ENCODE measurements around the gene NOS1AP. TPM values are rescaled to one million over a fixed set of nuclear protein-coding genes. Genes with fewer than 3 reads are reported as not detected.

The NOS1AP gene
- total RNA-seq, 1 experiment from 2014 or later: 14.7 TPM

GRCh38 chr1:162374406-162374805 is 304.9 kb downstream of the NOS1AP start (continued):
- TF ChIP-seq ARID4B (CRISPR knock-in tag; IDR thresholded peaks at IDR 0.05; ENCODE audit: borderline replicate concordance) (no peak), ATF1 (CRISPR knock-in tag; IDR thresholded peaks at IDR 0.05) (no peak)

GRCh38 chr1:162375463-162375862 is 306.0 kb downstream of the NOS1AP start:
- no peak overlapping the region for H3K27ac Mint-ChIP-seq
- DNase-seq (ENCODE audit: low spot score) (no peak), ATAC-seq (no peak)
- TF ChIP-seq ATF1 (CRISPR knock-in tag; IDR thresholded peaks at IDR 0.05) (no peak), E2F4 (CRISPR knock-in tag; IDR thresholded peaks at IDR 0.05; ENCODE audit: borderline replicate concordance, low read depth) (no peak), SMAD3 (CRISPR knock-in tag; IDR thresholded peaks at IDR 0.05; ENCODE audit: borderline replicate concordance) (no peak), TEAD4 (CRISPR knock-in tag; IDR thresholded peaks at IDR 0.05) (no peak), TCF7 (CRISPR knock-in tag; IDR thresholded peaks at IDR 0.05; ENCODE audit: low read depth) (no peak), FOXK1 (CRISPR knock-in tag; IDR thresholded peaks at IDR 0.05) (no peak), USF2 (CRISPR knock-in tag; IDR thresholded peaks at IDR 0.05) (no peak), FOXJ3 (CRISPR knock-in tag; IDR thresholded peaks at IDR 0.05; ENCODE audit: borderline replicate concordance) (no peak)
- no peaks in the 10 kb centered on the region for H3K36me3 Mint-ChIP-seq
- H3K27me3 Mint-ChIP-seq (ENCODE audit: low read depth): no peaks in the 10 kb centered on the region
- no peaks in the 10 kb centered on the region for H3K4me1 Mint-ChIP-seq
- H3K9me3 Mint-ChIP-seq: no peaks in the 10 kb centered on the region
- no peak overlapping the region for H3K4me3 Mint-ChIP-seq
- POLR2A ChIA-PET: no interaction called here
- CTCF ChIA-PET: interaction anchor here (0.6 kb wide), 1 partner anchor 320 kb away, joined by 3 read pairs; no protein-coding TSS in a partner anchor

GRCh38 chr1:162376691-162377090 is 307.2 kb downstream of the NOS1AP start, which contains the start of gene SPATA46:
Gene SPATA46 (minus strand): TSS chr1:162376854. CDS start chr1:162376790, 64 bp downstream.
- no peaks in the 10 kb centered on the region for H3K9me3 Mint-ChIP-seq

More at GRCh38 chr1:162376691-162377090, 307.2 kb downstream of the NOS1AP start, which contains the start of gene SPATA46:
- POLR2A ChIA-PET: no interaction called here
- ATAC-seq (no peak), DNase-seq (ENCODE audit: low spot score) (no peak)
- Mint-ChIP-seq H3K36me3 (no peaks in the 10 kb centered on the region), H3K4me1 (no peaks in the 10 kb centered on the region), H3K27me3 (ENCODE audit: low read depth) (no peaks in the 10 kb centered on the region), H3K27ac (no peak within 1 kb of the TSS), H3K4me3 (no peak within 1 kb of the TSS)
- TF ChIP-seq ZBTB21 (CRISPR knock-in tag; IDR thresholded peaks at IDR 0.05; ENCODE audit: borderline replicate concordance) (no peak), NFYB (CRISPR knock-in tag; conservative IDR thresholded peaks at IDR 0.05; ENCODE audit: low read depth) (no peak), PRRX2 (CRISPR knock-in tag; IDR thresholded peaks at IDR 0.05) (no peak), MAX (CRISPR knock-in tag; IDR thresholded peaks at IDR 0.05) (no peak), NR3C1 (CRISPR knock-in tag; conservative IDR thresholded peaks at IDR 0.05; ENCODE audit: low read depth) (no peak), ZNF121 (CRISPR knock-in tag; IDR thresholded peaks at IDR 0.05) (no peak), EMX1 (CRISPR knock-in tag; IDR thresholded peaks at IDR 0.05) (no peak), HMGA2 (CRISPR knock-in tag; IDR thresholded peaks at IDR 0.05) (no peak), CREB1 (CRISPR knock-in tag; IDR thresholded peaks at IDR 0.05) (no peak), SMAD3 (CRISPR knock-in tag; IDR thresholded peaks at IDR 0.05; ENCODE audit: borderline replicate concordance) (no peak), AFF4 (CRISPR knock-in tag; IDR thresholded peaks at IDR 0.05; ENCODE audit: borderline replicate concordance) (no peak)
- CTCF ChIA-PET: interaction anchor here (0.8 kb wide), 1 partner anchor 19 kb away, joined by 3 read pairs; no protein-coding TSS in a partner anchor

Measured in WTC11 (cell line).